Left cardiac atrium (tissue), 4 donors: ENCODE measurements around the gene CYFIP1. TPM values are rescaled to one million over a fixed set of nuclear protein-coding genes. Genes with fewer than 3 reads are reported as not detected.
"Not testable (repeated sequence)": the region's sequence is repeated elsewhere in the genome, so short reads cannot be mapped to it uniquely, and the experiment has no call there.

Source experiments
- ATAC-seq, 2 donors: fragments of 200-7000 bp; cut with Tn5 transposase; one replicate each; pipeline ENCODE4 v1.9.1; 2020; ENCODE audit warnings: mild to moderate bottlenecking in 2 of 2, moderate library complexity in 2 of 2
- DNase-seq: peaks from one replicate; pipeline ENCODE4 v3.0.0-alpha.2; 2020
- intact Hi-C, 2 donors: fragments of 100-400 bp; cut with DNase I; formaldehyde crosslinking; loops; one replicate each; pipeline versions ENCODE4 v1.14.1 to v1.15.1; 2022 to 2023
- long read RNA-seq: library from polyadenylated mRNA; unstranded; transcript quantifications from one replicate; pipeline ENCODE4 v2.0.0, GENCODE V29; 2021
- total RNA-seq, 2 donors: library from RNA; stranded (reverse); fragmentation: NEBNext Ultra II Directional; extraction: Animal tissue kit (Norgen Biotek cat#: 25700); gene quantifications; one replicate each; pipeline ENCODE4 v1.2.1, GENCODE V29; 2021
- donor health status: DM: no; HTN: yes; CAD: no.
- donor health status: DM: no; HTN: yes; CAD: no; lungs with severe emphysema.
- donor health status: DM: yes; HTN: yes; CAD: no.
- donor health status: Dilated cardiomyopathy.

CYFIP1 gene
- total RNA-seq = 10 to 100 TPM; 44.9 to 49.4 TPM
- long read RNA-seq, full-length matches to known transcripts = 15 of 35 reads
- long read RNA-seq, partial matches to known transcripts = 16 of 35 reads
- long read RNA-seq, other reads (novel, unspliced or antisense) = 4 of 35 reads

- intact Hi-C loops = no loop called here
Observed at GRCh38 chr15:22980189-22981050, at the start of gene CYFIP1. Gene CYFIP1 (minus strand): TSS chr15:22980368. CDS start chr15:22947285, 33,083 bp downstream.

GRCh38 chr15:23026218-23026617, 46.0 kb upstream of the CYFIP1 start:
- intact Hi-C loops = no loop called here
- ATAC-seq (no peak), DNase-seq (no peak)

More at GRCh38 chr15:22980189-22981050, at the start of gene CYFIP1:
- DNase-seq (peak; percentile 93), ATAC-seq (peak; percentile 97 to 98)

DNA sequence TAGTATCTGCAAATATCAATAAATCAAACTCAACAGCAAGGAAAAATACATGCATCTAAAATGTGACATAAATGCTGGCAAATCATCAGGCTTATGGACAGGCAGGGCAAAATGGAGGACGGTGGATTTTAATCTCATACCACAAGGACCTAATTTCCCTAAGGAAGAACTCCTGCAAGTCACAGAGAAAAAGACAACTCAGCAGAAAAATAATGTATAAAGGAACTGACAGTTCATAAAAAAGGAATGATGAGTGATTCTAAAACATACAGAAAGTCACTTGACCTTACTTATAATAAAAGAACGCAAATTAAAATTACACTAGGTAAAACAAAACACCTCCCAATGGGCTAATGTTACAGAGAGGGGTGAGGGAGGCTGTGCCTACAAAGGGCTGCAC, 42.0 kb upstream of the CYFIP1 start:
- intact Hi-C loops = no loop called here
- DNase-seq (no peak), ATAC-seq (no peak)

DNA sequence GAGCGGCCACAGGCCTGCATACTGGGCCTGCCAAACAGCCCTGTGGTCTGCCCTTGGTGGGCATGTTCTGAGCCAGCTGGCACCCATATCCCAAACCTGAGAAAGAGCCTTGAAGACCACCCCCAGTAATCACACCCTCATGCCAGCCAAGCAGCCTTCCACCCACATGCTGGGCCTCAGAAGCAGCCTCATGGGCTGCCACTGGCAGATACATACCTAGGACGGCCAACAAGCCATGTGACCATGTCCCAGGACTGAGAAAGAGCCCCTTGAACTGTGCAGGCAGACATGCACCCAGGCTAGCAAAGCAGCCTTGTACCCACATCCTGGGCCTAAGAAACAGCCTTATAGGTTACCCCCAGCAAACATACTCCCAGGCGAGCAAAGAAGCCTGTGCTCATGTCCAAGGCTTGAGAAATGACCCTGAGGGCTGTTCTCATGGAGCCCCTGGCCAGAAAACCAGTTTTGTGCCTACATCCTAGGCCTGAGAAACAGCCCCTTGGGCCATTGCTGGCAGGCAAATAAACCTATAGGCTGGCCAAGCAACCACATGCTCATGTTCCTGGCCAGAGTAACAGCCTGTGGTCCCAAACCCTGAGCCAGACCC, 34.3 kb upstream of the CYFIP1 start:
- ATAC-seq = no peak
- intact Hi-C loops = no loop called here
- no peak for DNase-seq

DNA sequence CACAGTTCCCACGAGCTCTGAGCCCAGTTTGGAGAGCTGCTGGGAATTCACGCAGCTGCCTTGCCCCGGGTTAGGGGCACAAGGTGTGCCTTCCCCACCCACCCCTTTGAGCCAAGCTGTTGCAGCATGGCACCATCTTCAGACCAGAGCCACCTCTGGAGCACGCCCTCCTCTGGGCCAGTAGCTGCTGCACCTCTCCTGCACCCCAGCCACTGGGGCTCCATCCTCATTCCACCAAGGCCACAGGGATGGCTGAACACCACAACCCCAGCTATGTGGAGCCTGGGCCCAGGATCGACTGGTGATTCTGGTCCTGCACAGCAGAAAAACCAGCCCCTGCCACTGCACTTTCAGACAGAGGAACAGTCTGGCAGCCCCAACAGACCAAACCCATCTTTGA, 33.5 kb upstream of the CYFIP1 start:
- ATAC-seq (no peak), DNase-seq (no peak)
- intact Hi-C loops = no loop called here

DNA sequence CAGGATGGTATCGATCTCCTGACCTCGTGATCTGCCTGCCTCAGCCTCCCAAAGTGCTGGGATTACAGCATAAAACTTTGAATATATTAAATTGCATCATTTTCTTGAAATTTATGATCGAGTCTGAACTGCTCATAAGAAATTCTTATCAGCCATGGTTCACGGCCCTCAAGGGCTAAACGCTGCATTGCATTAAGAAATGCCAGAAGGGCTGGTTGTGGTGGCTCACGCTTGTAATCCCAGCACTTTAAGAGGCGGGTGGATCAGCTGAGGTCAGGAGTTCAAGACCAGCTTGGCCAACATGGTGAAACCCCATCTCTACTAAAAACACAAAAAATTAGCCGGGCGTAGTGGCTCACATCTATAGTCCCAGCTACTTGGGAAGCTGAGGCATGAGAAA, 32.4 kb upstream of the CYFIP1 start:
- DNase-seq, ATAC-seq, intact Hi-C loops: not testable (repeated sequence)

- no peak for DNase-seq
- no peak for ATAC-seq
- intact Hi-C loops = no loop called here
Observed at GRCh38 chr15:23003736-23004135, 23.6 kb upstream of the CYFIP1 start.

- intact Hi-C loops = no loop called here
- ATAC-seq (peak; percentile 44 to 50), DNase-seq (no peak)
Observed at GRCh38 chr15:23002920-23003319, 22.8 kb upstream of the CYFIP1 start.

GRCh38 chr15:22995795-22996194, 15.6 kb upstream of the CYFIP1 start:
- no peak for DNase-seq
- intact Hi-C loops = no loop called here
- no peak for ATAC-seq

DNA sequence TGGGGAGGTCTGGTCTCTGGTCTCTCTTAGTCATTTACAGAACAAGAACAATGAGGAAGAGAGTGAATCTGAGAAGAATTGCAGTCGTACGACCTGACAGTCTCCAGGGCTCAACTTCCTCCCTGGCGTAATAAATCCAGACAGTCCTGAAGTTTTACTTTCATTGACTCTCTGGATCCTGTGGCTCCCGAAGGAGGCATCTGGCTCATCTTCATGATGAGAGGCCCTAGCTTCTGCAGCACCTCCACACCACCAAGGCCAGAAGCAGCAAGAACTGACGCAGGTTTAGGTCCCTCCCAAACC, 11.8 kb upstream of the CYFIP1 start:
- no peak for ATAC-seq
- intact Hi-C loops = no loop called here

GRCh38 chr15:22989576-22990477, 9.7 kb upstream of the CYFIP1 start:
- intact Hi-C loops = no loop called here
- DNase-seq (no peak), ATAC-seq (no peak)

More for the DNA sequence above, 11.8 kb upstream of the CYFIP1 start:
- DNase-seq = no peak

GRCh38 chr15:22988811-22989210, 8.6 kb upstream of the CYFIP1 start:
- no peak for DNase-seq
- intact Hi-C loops = no loop called here

GRCh38 chr15:22981931-22982330, 1.8 kb upstream of the CYFIP1 start:
- intact Hi-C loops, ATAC-seq, DNase-seq: not testable (repeated sequence)

More at GRCh38 chr15:22988811-22989210, 8.6 kb upstream of the CYFIP1 start:
- no peak for ATAC-seq

DNA sequence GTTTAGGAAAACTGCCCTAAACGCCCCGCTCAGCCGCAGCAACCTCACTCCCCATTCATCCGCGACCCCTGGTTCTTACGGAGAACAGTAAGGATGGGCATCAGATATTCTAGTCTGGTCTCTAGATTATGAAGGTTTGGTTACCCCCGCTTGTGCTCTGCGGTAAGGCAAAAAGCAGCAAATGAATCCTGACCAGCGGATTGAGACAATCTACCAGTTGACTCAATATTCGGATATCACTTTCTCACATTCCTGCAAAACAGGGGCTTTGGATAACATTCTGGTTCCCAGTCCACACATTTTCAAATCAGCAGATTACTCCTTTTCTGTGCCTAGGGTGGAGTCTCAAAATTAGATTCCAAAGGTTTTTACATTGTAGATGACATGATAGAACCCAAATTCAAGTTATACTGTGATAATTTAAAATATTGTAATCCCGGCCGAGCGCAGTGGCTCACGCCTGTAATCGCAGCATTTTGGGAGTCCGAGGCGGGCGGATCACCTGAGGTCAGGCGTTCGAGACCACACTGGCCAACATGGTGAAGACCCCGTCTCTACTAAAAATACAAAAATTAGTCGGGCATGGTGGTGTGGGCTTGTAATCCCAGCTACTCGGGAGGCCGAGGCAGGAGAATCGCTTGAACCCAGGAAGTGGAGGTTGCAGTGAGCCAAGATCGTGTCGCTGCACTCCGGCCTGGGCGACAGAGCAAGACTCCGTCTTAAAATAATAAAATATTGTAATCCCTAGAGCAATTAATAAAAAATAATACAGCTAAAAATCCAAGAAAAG, 1.1 kb upstream of the CYFIP1 start:
- no peak for ATAC-seq
- intact Hi-C loops = no loop called here
- no peak for DNase-seq

- peak; percentile 39 to 64 for ATAC-seq
- peak; percentile 76 for DNase-seq
- intact Hi-C loops = no loop called here
Observed at GRCh38 chr15:22979238-22980188, 655 bp downstream of the CYFIP1 start.

GRCh38 chr15:22978691-22979237, 1.4 kb downstream of the CYFIP1 start:
- intact Hi-C loops = no loop called here
- DNase-seq = no peak

GRCh38 chr15:22974745-22975144, 5.4 kb downstream of the CYFIP1 start:
- intact Hi-C loops = no loop called here
- ATAC-seq (peak in 1 of 2 donors; percentile 51), DNase-seq (no peak)

More at GRCh38 chr15:22978691-22979237, 1.4 kb downstream of the CYFIP1 start:
- ATAC-seq = peak in 1 of 2 donors; percentile 9
